Stimulated activated CD4-positive, alpha-beta T cell treated with anti-CD3 and anti-CD28 coated beads, Interleukin-15, amount 100 ng/mL, for 48 hours (primary cell): ENCODE data around the gene CFAP46.
A peak's percentile ranks its signal among the peaks of the same experiment; 100 is the strongest.

Experiments used
- DNase-seq, 2 donors: peaks; one replicate each; pipeline ENCODE4 v3.0.0-alpha.2; 2020; ENCODE audit warnings: low read depth in 2 of 2

Gene CFAP46

GRCh38 chr10:132979491-132980425 lies 37.4 kb upstream of the CFAP46 start:
- no peak for DNase-seq

GRCh38 chr10:132978542-132978941 lies 36.2 kb upstream of the CFAP46 start:
- DNase-seq: no peak

DNA sequence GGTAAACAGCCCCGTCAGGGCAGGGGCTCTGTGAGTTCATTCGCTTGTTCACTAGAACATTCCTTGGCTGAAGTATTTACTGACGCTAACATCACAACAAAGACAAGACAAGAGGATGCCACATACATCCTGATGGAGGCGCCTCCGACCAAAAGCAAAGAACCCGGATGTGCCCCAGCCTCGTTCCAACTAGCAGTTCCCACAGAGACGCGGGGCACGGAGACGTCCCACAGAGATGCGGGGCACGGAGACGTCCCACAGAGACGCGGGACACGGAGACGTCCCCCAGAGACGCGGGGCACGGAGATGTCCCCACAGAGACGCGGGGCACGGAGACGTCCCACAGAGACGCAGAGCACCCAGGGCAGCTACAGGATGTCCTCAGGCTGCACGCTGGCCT lies 35.4 kb upstream of the CFAP46 start:
- no peak for DNase-seq

- no peak for DNase-seq
Measured at GRCh38 chr10:132977076-132977475, 34.7 kb upstream of the CFAP46 start.

GRCh38 chr10:132975831-132976682 lies 33.7 kb upstream of the CFAP46 start:
- DNase-seq: no peak

GRCh38 chr10:132974886-132975830 lies 32.8 kb upstream of the CFAP46 start:
- no peak for DNase-seq

GRCh38 chr10:132974249-132974796 lies 32.0 kb upstream of the CFAP46 start:
- no peak for DNase-seq

- no peak for DNase-seq
Measured at GRCh38 chr10:132973903-132974241, 31.5 kb upstream of the CFAP46 start.

DNA sequence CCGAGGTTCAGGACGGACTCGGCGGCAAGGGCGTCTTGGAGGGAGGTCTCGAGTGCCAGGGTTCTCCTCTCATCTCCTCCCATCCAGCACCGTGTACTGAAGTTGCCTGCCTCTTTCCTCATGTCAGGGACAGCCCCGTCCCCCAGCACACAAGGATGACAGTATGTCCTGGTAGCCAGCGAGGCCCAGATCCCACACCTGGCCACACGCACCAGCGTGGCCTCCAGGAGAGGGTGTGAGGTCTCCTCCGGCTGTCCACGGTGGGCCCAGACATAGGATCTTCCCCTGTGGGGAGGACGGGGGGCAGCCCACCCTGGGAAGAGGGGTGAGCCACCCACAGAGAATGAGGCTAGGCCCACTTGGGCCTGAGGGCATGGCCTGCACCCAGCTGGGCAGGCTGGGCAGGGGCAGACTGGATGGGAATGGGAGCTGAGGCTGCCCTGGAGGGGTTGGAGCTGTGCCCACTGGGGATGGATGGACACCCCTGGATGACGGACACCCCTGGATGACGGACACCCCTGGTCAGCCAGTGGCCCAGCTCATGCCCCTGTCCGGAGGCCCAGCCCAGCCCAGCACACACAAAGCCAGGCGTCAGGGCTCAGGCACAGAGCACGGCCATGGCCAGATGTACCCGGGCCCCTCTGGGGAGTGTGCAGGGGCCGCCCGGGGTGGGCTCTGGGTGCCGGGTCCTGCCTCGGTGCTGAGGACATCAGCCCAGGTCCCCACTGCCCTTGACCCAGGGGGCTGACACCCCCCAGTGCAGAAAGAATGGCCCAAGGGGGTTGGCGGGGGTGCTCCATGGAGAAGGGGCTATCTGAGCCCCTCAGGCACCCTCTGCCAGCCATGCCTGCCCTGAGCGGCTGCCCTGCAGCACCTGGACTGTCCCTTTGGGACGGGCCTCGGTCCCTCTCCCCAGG lies 30.9 kb upstream of the CFAP46 start:
- DNase-seq: no peak

GRCh38 chr10:132972149-132972985 lies 30.0 kb upstream of the CFAP46 start:
- DNase-seq: no peak

DNA sequence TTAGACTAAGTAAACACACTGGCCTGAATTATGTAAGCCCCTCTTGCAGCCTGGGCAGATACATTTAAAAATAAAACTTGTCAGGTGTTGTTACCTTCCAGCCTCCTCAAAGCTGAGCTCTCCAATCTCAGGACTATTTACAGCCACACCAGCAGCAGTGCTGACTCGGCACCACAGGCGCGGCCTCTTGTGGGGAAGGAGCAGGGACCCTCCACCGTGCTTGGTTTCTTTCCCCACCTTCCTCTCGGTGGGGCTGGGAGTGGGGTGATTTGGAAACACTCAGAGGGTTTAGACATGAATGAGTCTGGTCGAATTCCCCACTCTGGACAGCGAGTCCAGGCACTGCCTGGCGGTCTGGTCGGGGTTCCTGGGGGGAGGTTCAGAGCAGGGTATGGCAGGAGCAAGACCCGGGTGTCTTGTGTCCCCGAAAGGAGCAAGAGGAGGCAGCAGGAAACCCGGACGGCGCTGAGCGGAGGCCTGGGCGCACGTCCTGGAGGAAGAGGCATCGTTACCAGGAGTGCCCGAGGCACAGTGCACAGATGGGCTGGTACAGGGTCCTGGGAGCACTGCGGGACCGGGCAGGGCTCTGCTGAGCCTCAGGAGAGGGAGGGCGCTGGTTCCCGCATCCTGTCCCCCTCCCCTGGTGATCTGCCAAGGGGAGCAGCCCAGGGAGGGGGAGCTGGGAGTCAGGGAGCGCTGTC lies 29.2 kb upstream of the CFAP46 start:
- DNase-seq: no peak

DNA sequence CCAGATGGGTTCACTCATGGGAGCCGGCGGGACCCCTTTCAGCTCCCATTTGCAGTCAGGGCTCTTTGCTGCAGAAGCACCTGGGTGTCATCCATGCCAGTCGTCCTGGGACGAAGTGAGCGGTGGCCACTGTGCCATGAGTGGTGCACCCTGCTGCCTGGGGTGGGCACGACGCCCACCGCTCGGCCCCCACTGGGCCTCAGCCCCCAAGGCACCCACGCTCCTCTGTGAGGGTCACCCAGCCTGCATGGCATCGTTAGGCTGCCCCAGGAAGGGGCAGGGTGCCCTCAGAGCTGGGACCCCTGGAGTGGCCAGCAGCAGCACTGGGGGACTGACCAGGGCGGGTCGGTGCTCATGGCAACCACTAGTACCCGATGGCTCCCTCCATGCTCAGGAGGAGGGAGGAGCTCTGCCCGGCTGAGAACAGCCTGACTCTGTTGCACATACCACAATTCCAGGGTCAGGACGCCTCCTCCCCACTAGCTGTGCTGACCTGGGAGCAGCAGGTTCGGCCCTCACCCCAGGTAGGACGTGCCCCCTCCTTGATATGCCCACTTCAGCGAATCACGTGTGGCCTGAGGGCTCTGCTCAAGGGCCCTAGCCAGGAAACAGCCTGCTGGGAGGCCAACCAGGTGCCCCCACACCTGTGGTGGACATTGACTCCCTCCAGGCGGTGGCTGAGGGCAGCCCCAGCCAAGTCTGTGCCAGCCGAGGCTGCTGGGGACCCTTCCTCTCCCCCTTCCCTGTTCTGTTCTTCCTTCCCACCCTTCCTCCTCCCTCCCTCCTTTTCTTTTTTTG lies 28.5 kb upstream of the CFAP46 start:
- DNase-seq: no peak

GRCh38 chr10:132967540-132967939 lies 25.2 kb upstream of the CFAP46 start:
- no peak for DNase-seq

DNA sequence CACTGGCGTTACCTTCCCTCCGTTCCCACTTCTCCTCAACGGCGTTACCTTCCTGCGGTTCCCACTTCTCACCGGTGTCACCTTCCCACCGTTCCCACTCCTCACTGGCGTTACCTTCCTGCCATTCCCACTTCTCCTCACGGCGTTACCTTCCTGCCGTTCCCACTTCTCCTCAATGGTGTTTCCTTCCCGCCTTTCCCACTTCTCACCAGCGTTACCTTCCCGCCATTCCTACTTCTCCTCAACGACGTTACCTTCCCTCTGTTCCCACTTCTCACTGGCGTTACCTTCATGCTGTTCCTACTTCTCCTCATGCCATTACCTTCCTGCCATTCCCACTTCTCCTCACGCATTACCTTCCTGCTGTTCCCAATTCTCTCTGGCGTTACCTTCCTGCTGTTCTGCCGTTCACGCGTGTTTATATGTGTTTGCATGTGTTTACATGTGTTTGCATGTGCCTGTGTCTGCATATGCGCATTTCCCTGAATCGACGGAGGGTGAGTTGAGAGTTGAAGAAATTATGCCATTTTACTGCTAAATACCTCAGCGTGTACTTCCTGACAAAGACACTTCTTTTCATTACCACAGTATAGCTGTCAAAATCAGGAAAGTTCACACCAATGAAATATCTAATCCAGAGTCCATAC lies 23.2 kb upstream of the CFAP46 start:
- no peak for DNase-seq

- peak in 1 of 2 donors; percentile 10 for DNase-seq
Measured at GRCh38 chr10:132964707-132965410, 22.5 kb upstream of the CFAP46 start.

- DNase-seq: no peak
Measured at GRCh38 chr10:132964231-132964630, 21.9 kb upstream of the CFAP46 start.
